Kidney (tissue), 14 donors: ENCODE data around the gene SLC4A4. TPM values are rescaled to one million over a fixed set of nuclear protein-coding genes. Genes with fewer than 3 reads are reported as not detected.

Experiments used
- DNase-seq, 5 donors: peaks; one replicate each; pipeline ENCODE4 v3.0.0-alpha.2; 2013 to 2020
- FAIRE-seq: peaks from 2 replicates; lab custom pipeline; 2012; peaks lifted over from hg19 to GRCh38; lab: Jason Lieb, UNC
- H3K27ac ChIP-seq, 2 donors: one replicate each; pipeline ENCODE4 v1.7.0; 2013; ENCODE audit warnings: low read depth in 2 of 2, low read length in 2 of 2, inconsistent platforms in 1 of 2
- H3K27me3 ChIP-seq: one replicate; pipeline ENCODE4 v1.7.1; 2013; ENCODE audit warnings: low read length, inconsistent platforms; ENCODE audit not compliant: control insufficient read depth, insufficient read depth
- H3K36me3 ChIP-seq, 3 donors: one replicate each; pipeline versions ENCODE4 v1.7.0 to v1.7.1; 2013; ENCODE audit warnings: low read length in 3 of 3, control low read depth in 1 of 3, inconsistent platforms in 1 of 3; ENCODE audit not compliant: insufficient read depth in 3 of 3, control insufficient read depth in 2 of 3
- H3K4me1 ChIP-seq, 3 donors: one replicate each; pipeline versions ENCODE4 v1.7.0 to v1.7.1; 2013; ENCODE audit warnings: low read length in 3 of 3, inconsistent platforms in 1 of 3, low read depth in 1 of 3; ENCODE audit not compliant: control insufficient read depth in 2 of 3, insufficient read depth in 2 of 3
- H3K4me3 ChIP-seq, 3 donors: one replicate each; pipeline versions ENCODE4 v1.7.0 to v1.8.1; 2013; ENCODE audit warnings: low read length in 3 of 3, control low read depth in 1 of 3, inconsistent platforms in 1 of 3
- H3K9ac ChIP-seq, 3 donors: one replicate each; pipeline versions ENCODE4 v1.7.0 to v1.7.1; 2013; ENCODE audit warnings: low read length in 3 of 3, control low read depth in 1 of 3, inconsistent platforms in 1 of 3
- H3K9me3 ChIP-seq, 3 donors: one replicate each; pipeline versions ENCODE4 v1.7.0 to v1.7.1; 2013; ENCODE audit warnings: low read length in 3 of 3, control low read depth in 1 of 3, inconsistent platforms in 1 of 3; ENCODE audit not compliant: control insufficient read depth in 2 of 3, insufficient read depth in 1 of 3
- CTCF ChIP-seq: IDR thresholded peaks from 3 replicates; pipeline ENCODE4 v1.5.1; 2012; ENCODE audit warnings: mild to moderate bottlenecking, moderate library complexity, borderline replicate concordance; ENCODE audit not compliant: insufficient read depth; ENCODE audit errors: extremely low read depth
- intact Hi-C: fragments of 100-400 bp; cut with DNase I; formaldehyde crosslinking; loops from one replicate; pipeline ENCODE4 v1.11.1; 2022
- polyA plus RNA-seq: library from polyadenylated mRNA; stranded (reverse); fragments of 350-450 nt; fragmentation: Illumina TruSeq; extraction: RNeasy Lipid Tissue Mini Kit (QIAGEN cat#74804); gene quantifications from one replicate; pipeline ENCODE4 v1.2.3, GENCODE V29; 2014; ENCODE audit warnings: low read depth, low replicate concordance; ENCODE audit not compliant: insufficient read depth
- total RNA-seq: library from RNA; stranded (reverse); fragmentation: NEBNext Ultra II Directional; extraction: Animal tissue kit (Norgen Biotek cat#: 25700); gene quantifications from one replicate; pipeline ENCODE4 v1.2.1, GENCODE V29; 2021
- donor health status: control.
- donor health status: control.
- donor health status: control.
- donor health status: control.
- donor health status: control.
- donor health status: DM: yes; HTN: yes; CAD: no.
- donor health status: Normal renal cell carcinoma (clear cell type).

The SLC4A4 gene
- total and polyA plus RNA-seq, 2 donors from 2014 or later, result 37.1 to 56.5 TPM

- FAIRE-seq (no peak), DNase-seq (no peak)
- no peak overlapping the region for H3K4me3 ChIP-seq
- H3K9me3 ChIP-seq, result no peaks in the 10 kb centered on the region
- H3K4me1 ChIP-seq, result no peaks in the 10 kb centered on the region
- H3K27ac ChIP-seq, result no peak overlapping the region
- intact Hi-C loops, result no loop called here
- no peak overlapping the region for H3K9ac ChIP-seq
- TF ChIP-seq CTCF, result no peak
- peaks cover 0 to 19% (median 0%) of the 10 kb centered on the region in 3 donors for H3K36me3 ChIP-seq
- H3K27me3 ChIP-seq, result no peaks in the 10 kb centered on the region
These were observed 130.7 kb downstream of the SLC4A4 start for GRCh38 chr4:71469541-71469940.

- H3K27me3 ChIP-seq, result no peaks in the 10 kb centered on the region
- intact Hi-C loops, result no loop called here
- H3K36me3 ChIP-seq, result peaks cover 0 to 19% (median 0%) of the 10 kb centered on the region in 3 donors
- H3K27ac ChIP-seq, result no peak overlapping the region
- no peaks in the 10 kb centered on the region for H3K4me1 ChIP-seq
- DNase-seq (peak in 1 of 5 donors; percentile 5), FAIRE-seq (no peak)
- H3K9me3 ChIP-seq, result no peaks in the 10 kb centered on the region
- no peak for TF ChIP-seq CTCF
- H3K4me3 ChIP-seq, result no peak overlapping the region
- no peak overlapping the region for H3K9ac ChIP-seq
These were observed 131.7 kb downstream of the SLC4A4 start for GRCh38 chr4:71470524-71470923.

- intact Hi-C loops, result no loop called here
- no peaks in the 10 kb centered on the region for H3K4me1 ChIP-seq
- no peak for DNase-seq
- no peaks in the 10 kb centered on the region for H3K9me3 ChIP-seq
- no peak for TF ChIP-seq CTCF
- H3K27me3 ChIP-seq, result no peaks in the 10 kb centered on the region
- H3K27ac ChIP-seq, result no peak overlapping the region
- no peak for FAIRE-seq
- H3K9ac ChIP-seq, result no peak overlapping the region
- H3K36me3 ChIP-seq, result peaks cover 0 to 12% (median 0%) of the 10 kb centered on the region in 3 donors
- no peak overlapping the region for H3K4me3 ChIP-seq
These were observed 134.1 kb downstream of the SLC4A4 start for GRCh38 chr4:71472946-71473345.
